Breast epithelium (tissue), 3 donors: ENCODE measurements around the gene TMEM150C.

ENCODE experiments used
- CTCF ChIP-seq, 3 donors: fragments of 450-650 bp; IDR thresholded peaks; one replicate each; pipeline ENCODE4 v1.5.1; 2016 to 2017; ENCODE audit warnings: antibody characterized with exemption in 3 of 3, mild to moderate bottlenecking in 3 of 3, moderate library complexity in 3 of 3
- POLR2A ChIP-seq: fragments of 450-650 bp; IDR thresholded peaks from one replicate; pipeline ENCODE4 v1.6.1; 2016; ENCODE audit warnings: antibody characterized with exemption, mild to moderate bottlenecking, moderate library complexity
- POLR2AphosphoS5 ChIP-seq, 3 donors: sonication (generic); formaldehyde crosslinking; IDR thresholded peaks; one replicate each; pipeline ENCODE4 v1.6.1; 2017; ENCODE audit warnings: antibody characterized with exemption in 3 of 3

- TF ChIP-seq CTCF (IDR thresholded peaks at IDR 0.05) = no peak
- TF ChIP-seq POLR2AphosphoS5 (IDR thresholded peaks at IDR 0.05) = no peak
- TF ChIP-seq POLR2A = no peak
These were observed 88.1 kb downstream of the TMEM150C start for GRCh38 chr4:82473621-82474164.
